Central memory CD8-positive, alpha-beta T cell (primary cell): Measurements from ENCODE around the gene NDUFS1.
"Not testable (repeated sequence)": the region's sequence is repeated elsewhere in the genome, so short reads cannot be mapped to it uniquely, and the experiment has no call there.

ENCODE experiments used
- ATAC-seq: fragments of 150-1000 bp; cut with Tn5 transposase; replicated peaks from 2 replicates; pipeline ENCODE4 v1.10.0; 2022; ENCODE audit warnings: mild to moderate bottlenecking, moderate FRiP score, moderate number of reproducible peaks; ENCODE audit not compliant: poor library complexity, severe bottlenecking; ENCODE audit errors: extremely low read depth
- DNase-seq, 2 donors: peaks; one replicate each; pipeline ENCODE4 v3.0.0; 2021; ENCODE audit warnings: low spot score in 2 of 2
- H3K27ac Mint-ChIP-seq: one replicate; pipeline ENCODE4 v1.8.0; 2022; ENCODE audit warnings: low read depth, mild to moderate bottlenecking, moderate library complexity, mixed read lengths
- H3K27me3 Mint-ChIP-seq: one replicate; pipeline ENCODE4 v1.8.0; 2022; ENCODE audit warnings: mixed read lengths
- H3K36me3 Mint-ChIP-seq: one replicate; pipeline ENCODE4 v1.8.0; 2022; ENCODE audit warnings: mild to moderate bottlenecking, moderate library complexity, mixed read lengths; ENCODE audit not compliant: insufficient read depth
- H3K4me1 Mint-ChIP-seq: one replicate; pipeline ENCODE4 v1.8.0; 2022; ENCODE audit warnings: mixed read lengths
- H3K4me3 Mint-ChIP-seq: one replicate; pipeline ENCODE4 v1.8.0; 2022; ENCODE audit warnings: mild to moderate bottlenecking, moderate library complexity, mixed read lengths
- H3K9me3 Mint-ChIP-seq: one replicate; pipeline ENCODE4 v1.8.0; 2022; ENCODE audit warnings: mixed read lengths

Gene NDUFS1

GRCh38 chr2:206086716-206087350, 72.4 kb downstream of the NDUFS1 start:
- no peak for DNase-seq
- Mint-ChIP-seq H3K36me3 (peaks cover 22% of the 10 kb centered on the region), H3K4me1 (peaks cover 27% of the 10 kb centered on the region), H3K9me3 (no peaks in the 10 kb centered on the region), H3K4me3 (peak overlapping the region; percentile 99), H3K27ac (peak overlapping the region; percentile 100), H3K27me3 (no peaks in the 10 kb centered on the region)
- ATAC-seq = no peak

GRCh38 chr2:206085742-206086445, 73.3 kb downstream of the NDUFS1 start, which contains the start of gene INO80D:
Gene INO80D, minus strand, starts transcription at chr2:206086174. Its CDS starts 23,158 bp downstream, at chr2:206063016.
- ATAC-seq (peak; percentile 94), DNase-seq (peak; percentile 70 to 74)
- peak within 1 kb of the TSS; percentile 99 for H3K4me3 Mint-ChIP-seq
- H3K4me1 Mint-ChIP-seq = peaks cover 35% of the 10 kb centered on the region
- H3K27me3 Mint-ChIP-seq = no peaks in the 10 kb centered on the region
- H3K9me3 Mint-ChIP-seq = no peaks in the 10 kb centered on the region
- H3K27ac Mint-ChIP-seq = peak within 1 kb of the TSS; percentile 100
- peaks cover 22% of the 10 kb centered on the region for H3K36me3 Mint-ChIP-seq

- ATAC-seq = peak; percentile 33
- H3K9me3 Mint-ChIP-seq = no peaks in the 10 kb centered on the region
- H3K4me3 Mint-ChIP-seq = peak overlapping the region; percentile 99
- H3K36me3 Mint-ChIP-seq = peaks cover 19% of the 10 kb centered on the region
- H3K4me1 Mint-ChIP-seq = peaks cover 38% of the 10 kb centered on the region
- DNase-seq = peak; percentile 39 to 47
- peak overlapping the region; percentile 100 for H3K27ac Mint-ChIP-seq
- no peaks in the 10 kb centered on the region for H3K27me3 Mint-ChIP-seq
Measured at GRCh38 chr2:206084870-206085741, 74.1 kb downstream of the NDUFS1 start.

GRCh38 chr2:206084439-206084869, 74.8 kb downstream of the NDUFS1 start:
- DNase-seq (peak in 1 of 2 donors; percentile 17), ATAC-seq (no peak)
- Mint-ChIP-seq H3K27ac (peak overlapping the region; percentile 100), H3K36me3 (peaks cover 22% of the 10 kb centered on the region), H3K9me3 (no peaks in the 10 kb centered on the region), H3K4me3 (peak overlapping the region; percentile 99), H3K4me1 (peaks cover 44% of the 10 kb centered on the region), H3K27me3 (no peaks in the 10 kb centered on the region)

GRCh38 chr2:206083602-206084438, 75.4 kb downstream of the NDUFS1 start:
- Mint-ChIP-seq H3K36me3 (peaks cover 23% of the 10 kb centered on the region), H3K4me1 (peaks cover 48% of the 10 kb centered on the region), H3K4me3 (peak overlapping the region; percentile 99), H3K27me3 (no peaks in the 10 kb centered on the region), H3K9me3 (no peaks in the 10 kb centered on the region), H3K27ac (peak overlapping the region; percentile 100)
- DNase-seq (no peak), ATAC-seq (no peak)

GRCh38 chr2:206082298-206082843, 76.9 kb downstream of the NDUFS1 start:
- Mint-ChIP-seq H3K27me3 (no peaks in the 10 kb centered on the region), H3K4me3 (no peak overlapping the region), H3K4me1 (peaks cover 54% of the 10 kb centered on the region), H3K27ac (no peak overlapping the region), H3K9me3 (no peaks in the 10 kb centered on the region), H3K36me3 (peaks cover 26% of the 10 kb centered on the region)
- ATAC-seq = no peak
- no peak for DNase-seq

- DNase-seq = no peak
- Mint-ChIP-seq H3K27me3 (no peaks in the 10 kb centered on the region), H3K27ac (no peak overlapping the region), H3K4me3 (no peak overlapping the region), H3K4me1 (peaks cover 43% of the 10 kb centered on the region), H3K9me3 (no peaks in the 10 kb centered on the region), H3K36me3 (peaks cover 22% of the 10 kb centered on the region)
- no peak for ATAC-seq
Measured at GRCh38 chr2:206080927-206081326, 78.3 kb downstream of the NDUFS1 start.

- Mint-ChIP-seq H3K4me3 (no peak overlapping the region), H3K36me3 (peaks cover 18% of the 10 kb centered on the region), H3K27me3 (no peaks in the 10 kb centered on the region), H3K9me3 (no peaks in the 10 kb centered on the region), H3K27ac (no peak overlapping the region), H3K4me1 (peaks cover 47% of the 10 kb centered on the region)
- ATAC-seq (no peak), DNase-seq (no peak)
Measured at GRCh38 chr2:206079699-206080465, 79.4 kb downstream of the NDUFS1 start.

- H3K4me3 Mint-ChIP-seq, H3K9me3 Mint-ChIP-seq: not testable (repeated sequence)
- peaks cover 41% of the 10 kb centered on the region for H3K4me1 Mint-ChIP-seq
Measured at GRCh38 chr2:206077879-206078278, 81.4 kb downstream of the NDUFS1 start.

GRCh38 chr2:206075113-206075512, 84.1 kb downstream of the NDUFS1 start:
- H3K36me3 Mint-ChIP-seq = peaks cover 20% of the 10 kb centered on the region

More at GRCh38 chr2:206077879-206078278, 81.4 kb downstream of the NDUFS1 start:
- H3K27ac Mint-ChIP-seq, H3K27me3 Mint-ChIP-seq, ATAC-seq, DNase-seq: not testable (repeated sequence)
- peaks cover 13% of the 10 kb centered on the region for H3K36me3 Mint-ChIP-seq

GRCh38 chr2:206071807-206072206, 87.4 kb downstream of the NDUFS1 start:
- no peaks in the 10 kb centered on the region for H3K9me3 Mint-ChIP-seq
- peaks cover 13% of the 10 kb centered on the region for H3K36me3 Mint-ChIP-seq
- DNase-seq = no peak
- peaks cover 36% of the 10 kb centered on the region for H3K4me1 Mint-ChIP-seq
- peak overlapping the region; percentile 5 for H3K27ac Mint-ChIP-seq
- no peak for ATAC-seq
- H3K27me3 Mint-ChIP-seq = no peaks in the 10 kb centered on the region
- H3K4me3 Mint-ChIP-seq = no peak overlapping the region

More at GRCh38 chr2:206075113-206075512, 84.1 kb downstream of the NDUFS1 start:
- Mint-ChIP-seq H3K27ac (no peak overlapping the region), H3K27me3 (no peaks in the 10 kb centered on the region), H3K4me1 (peaks cover 44% of the 10 kb centered on the region), H3K4me3 (no peak overlapping the region), H3K9me3 (no peaks in the 10 kb centered on the region)
- no peak for DNase-seq
- ATAC-seq = no peak
